Keratinocyte (primary cell): ENCODE results near the gene TAF1B. TPM values are rescaled to one million over a fixed set of nuclear protein-coding genes. Genes with fewer than 3 reads are reported as not detected.

Experiments
- DNase-seq: peaks from one replicate; pipeline ENCODE4 v3.0.0-alpha.2; 2011; ENCODE audit warnings: low read depth, missing footprints, low spot score
- FAIRE-seq: peaks from 2 replicates; lab custom pipeline; 2011; peaks lifted over from hg19 to GRCh38; lab: Jason Lieb, UNC
- H2AFZ ChIP-seq: 2 replicates; pipeline ENCODE4 v1.6.0; 2012; ENCODE audit warnings: low read length, control low read depth, inconsistent platforms; ENCODE audit not compliant: control insufficient read depth
- H3K27ac ChIP-seq: 2 replicates; pipeline ENCODE4 v1.5.1; 2011; ENCODE audit warnings: low read length; ENCODE audit not compliant: control insufficient read depth, insufficient read depth
- H3K27me3 ChIP-seq: 3 replicates; pipeline ENCODE4 v1.6.0; 2011; ENCODE audit warnings: low read length; ENCODE audit not compliant: control insufficient read depth, insufficient read depth; ENCODE audit errors: extremely low read depth
- H3K36me3 ChIP-seq, 2 experiments: 2 replicates in 1 of 2; 3 replicates in 1 of 2; pipeline ENCODE4 v1.5.1; 2011; ENCODE audit warnings: low read length in 2 of 2, mild to moderate bottlenecking in 1 of 2; ENCODE audit not compliant: control insufficient read depth in 2 of 2, insufficient read depth in 2 of 2; ENCODE audit errors: extremely low read depth in 1 of 2
- H3K4me1 ChIP-seq: 3 replicates; pipeline ENCODE4 v1.5.1; 2011; ENCODE audit warnings: low read length; ENCODE audit not compliant: control insufficient read depth, insufficient read depth; ENCODE audit errors: extremely low read depth
- H3K4me2 ChIP-seq: 3 replicates; pipeline ENCODE4 v1.6.0; 2011; ENCODE audit warnings: low read depth, low read length; ENCODE audit not compliant: control insufficient read depth, insufficient read depth; ENCODE audit errors: extremely low read depth
- H3K4me3 ChIP-seq, 3 experiments: fragments of 200-600 bp in 1 of 3; sonication (generic) in 1 of 3; 2 replicates in 2 of 3; 3 replicates in 1 of 3; pipeline ENCODE4 v1.5.1; 2011 to 2016; ENCODE audit warnings: low read length in 3 of 3, mild to moderate bottlenecking in 3 of 3, control low read depth in 2 of 3, inconsistent platforms in 1 of 3, low read depth in 1 of 3, mixed read lengths in 1 of 3, mixed run types in 1 of 3, moderate library complexity in 1 of 3; ENCODE audit not compliant: control insufficient read depth in 2 of 3, insufficient read depth in 2 of 3; ENCODE audit errors: extremely low read depth in 1 of 3
- H3K79me2 ChIP-seq: 2 replicates; pipeline ENCODE4 v1.6.0; 2012; ENCODE audit warnings: low read length; ENCODE audit not compliant: control insufficient read depth, insufficient read depth
- H3K9ac ChIP-seq: 3 replicates; pipeline ENCODE4 v1.6.0; 2011; ENCODE audit warnings: low read length; ENCODE audit not compliant: control insufficient read depth, insufficient read depth; ENCODE audit errors: extremely low read depth
- H3K9me1 ChIP-seq: 3 replicates; pipeline ENCODE4 v1.6.0; 2011; ENCODE audit warnings: low read length; ENCODE audit not compliant: control insufficient read depth, insufficient read depth; ENCODE audit errors: extremely low read depth
- H3K9me3 ChIP-seq: 2 replicates; pipeline ENCODE4 v1.5.1; 2012; ENCODE audit warnings: low read depth, low read length; ENCODE audit not compliant: control insufficient read depth
- H4K20me1 ChIP-seq: 3 replicates; pipeline ENCODE4 v1.6.0; 2011; ENCODE audit warnings: low read length; ENCODE audit not compliant: control insufficient read depth, insufficient read depth; ENCODE audit errors: extremely low read depth
- EZH2 ChIP-seq: IDR thresholded peaks from one replicate; pipeline ENCODE4 v1.6.1; 2012; ENCODE audit warnings: inconsistent platforms, mild to moderate bottlenecking, low read length, moderate library complexity
- dilution Hi-C: fragments of 300-500 bp; cut with MboI; formaldehyde crosslinking; loops from one replicate; pipeline ENCODE4 v1.7.0; 2020; ENCODE audit warnings: low sequenced_read_pairs; ENCODE audit not compliant: extremely low pct_ligation_motif_present
- polyA plus RNA-seq, 5 experiments: library from polyadenylated mRNA; depleted of rRNA in 3 of 5; stranded (reverse) in 3 of 5; stranded (forward) in 1 of 5; unstranded in 1 of 5; fragments of >200 nt; gene quantifications; 1 replicate in 1 of 5; 2 replicates in 3 of 5; 3 replicates in 1 of 5; pipeline versions ENCODE4 v1.2.1 to v1.2.3, GENCODE V29; 2011 to 2012; ENCODE audit warnings: missing spikeins in 2 of 5, low read depth in 1 of 5, low replicate concordance in 1 of 5
- TF ChIP-seq, protein P1 (sequence below), 3 experiments: IDR thresholded peaks in 1 of 3; conservative IDR thresholded peaks in 1 of 3; optimal IDR thresholded peaks in 1 of 3; 2 replicates in 2 of 3; 3 replicates in 1 of 3; pipeline versions ENCODE3 to v1.5.1; 2011; ENCODE audit warnings: low read length in 3 of 3, mild to moderate bottlenecking in 3 of 3, moderate library complexity in 2 of 3, control low read depth in 1 of 3, inconsistent platforms in 1 of 3; ENCODE audit not compliant: insufficient read depth in 2 of 3; ENCODE audit errors: extremely low read depth in 1 of 3

Gene TAF1B
- polyA plus RNA-seq, 1 donor (not counting 4 experiments of a cell fraction or from before 2014, with no cell fraction given), result 16.5 TPM

- H2AFZ ChIP-seq, result no peak overlapping the region
- H3K36me3 ChIP-seq, result peaks cover 0 to 4% of the 10 kb centered on the region in 2 experiments
- no peaks in the 10 kb centered on the region for H3K9me3 ChIP-seq
- peaks cover under 1% of the 10 kb centered on the region for H3K4me1 ChIP-seq
- DNase-seq (no peak), FAIRE-seq (no peak)
- H3K9me1 ChIP-seq, result no peaks in the 10 kb centered on the region
- H3K79me2 ChIP-seq, result no peaks in the 10 kb centered on the region
- no peaks in the 10 kb centered on the region for H3K27me3 ChIP-seq
- TF ChIP-seq, protein P1, sequence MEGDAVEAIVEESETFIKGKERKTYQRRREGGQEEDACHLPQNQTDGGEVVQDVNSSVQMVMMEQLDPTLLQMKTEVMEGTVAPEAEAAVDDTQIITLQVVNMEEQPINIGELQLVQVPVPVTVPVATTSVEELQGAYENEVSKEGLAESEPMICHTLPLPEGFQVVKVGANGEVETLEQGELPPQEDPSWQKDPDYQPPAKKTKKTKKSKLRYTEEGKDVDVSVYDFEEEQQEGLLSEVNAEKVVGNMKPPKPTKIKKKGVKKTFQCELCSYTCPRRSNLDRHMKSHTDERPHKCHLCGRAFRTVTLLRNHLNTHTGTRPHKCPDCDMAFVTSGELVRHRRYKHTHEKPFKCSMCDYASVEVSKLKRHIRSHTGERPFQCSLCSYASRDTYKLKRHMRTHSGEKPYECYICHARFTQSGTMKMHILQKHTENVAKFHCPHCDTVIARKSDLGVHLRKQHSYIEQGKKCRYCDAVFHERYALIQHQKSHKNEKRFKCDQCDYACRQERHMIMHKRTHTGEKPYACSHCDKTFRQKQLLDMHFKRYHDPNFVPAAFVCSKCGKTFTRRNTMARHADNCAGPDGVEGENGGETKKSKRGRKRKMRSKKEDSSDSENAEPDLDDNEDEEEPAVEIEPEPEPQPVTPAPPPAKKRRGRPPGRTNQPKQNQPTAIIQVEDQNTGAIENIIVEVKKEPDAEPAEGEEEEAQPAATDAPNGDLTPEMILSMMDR (optimal IDR thresholded peaks at IDR 0.05 in 1 of 3, IDR thresholded peaks at IDR 0.05 in 1 of 3, conservative IDR thresholded peaks at IDR 0.05 in 1 of 3; ENCODE audit: extremely low read depth in 1 of 3, insufficient read depth in 2 of 3, low read length in 3 of 3), result no peak
- TF ChIP-seq EZH2, result no peak
- no peak overlapping the region for H3K4me3 ChIP-seq
- H3K4me2 ChIP-seq, result no peak overlapping the region
- no peak overlapping the region for H3K9ac ChIP-seq
- no peak overlapping the region for H3K27ac ChIP-seq
- H4K20me1 ChIP-seq, result no peaks in the 10 kb centered on the region
- dilution Hi-C loops, result no loop called here
Measured at GRCh38 chr2:9909106-9909505, 65.8 kb downstream of the TAF1B start.

- peaks cover 9% of the 10 kb centered on the region for H3K4me1 ChIP-seq
- no peak overlapping the region for H2AFZ ChIP-seq
- no peaks in the 10 kb centered on the region for H3K9me1 ChIP-seq
- no peak overlapping the region for H3K9ac ChIP-seq
- H3K4me3 ChIP-seq, result no peak overlapping the region
- no peaks in the 10 kb centered on the region for H3K27me3 ChIP-seq
- no peak overlapping the region for H3K27ac ChIP-seq
- no peaks in the 10 kb centered on the region for H4K20me1 ChIP-seq
- H3K9me3 ChIP-seq, result no peaks in the 10 kb centered on the region
- TF ChIP-seq, protein P1 (optimal IDR thresholded peaks at IDR 0.05 in 1 of 3, IDR thresholded peaks at IDR 0.05 in 1 of 3, conservative IDR thresholded peaks at IDR 0.05 in 1 of 3; ENCODE audit: extremely low read depth in 1 of 3, insufficient read depth in 2 of 3, low read length in 3 of 3), result no peak
- TF ChIP-seq EZH2, result no peak
- FAIRE-seq (no peak), DNase-seq (no peak)
- peaks cover 0 to 4% of the 10 kb centered on the region in 2 experiments for H3K36me3 ChIP-seq
- H3K4me2 ChIP-seq, result no peak overlapping the region
- dilution Hi-C loops, result no loop called here
- H3K79me2 ChIP-seq, result no peaks in the 10 kb centered on the region
Measured at GRCh38 chr2:9910699-9911098, 67.4 kb downstream of the TAF1B start.
